Type B pancreatic cell (in vitro differentiated cells): ENCODE data around the gene R3HDM2. TPM values are rescaled to one million over a fixed set of nuclear protein-coding genes. Genes with fewer than 3 reads are reported as not detected.

ENCODE experiments used
- DNase-seq: peaks from one replicate; pipeline ENCODE4 v3.0.0; 2021; ENCODE audit warnings: mixed read lengths; ENCODE audit not compliant: unreplicated experiment; ENCODE audit errors: extremely low spot score
- H3K27ac Mint-ChIP-seq: 2 replicates; pipeline ENCODE4 v1.8.0; 2021; ENCODE audit warnings: mild to moderate bottlenecking, mixed read lengths
- H3K27me3 Mint-ChIP-seq: 2 replicates; pipeline ENCODE4 v1.8.0; 2021; ENCODE audit warnings: mixed read lengths
- H3K36me3 Mint-ChIP-seq: 2 replicates; pipeline ENCODE4 v1.8.0; 2021; ENCODE audit warnings: mixed read lengths
- H3K4me1 Mint-ChIP-seq: one replicate; pipeline ENCODE4 v1.8.0; 2021; ENCODE audit warnings: mixed read lengths; ENCODE audit not compliant: unreplicated experiment
- H3K4me3 Mint-ChIP-seq: 2 replicates; pipeline ENCODE4 v1.8.0; 2021; ENCODE audit warnings: mild to moderate bottlenecking, mixed read lengths
- H3K9me3 Mint-ChIP-seq: 2 replicates; pipeline ENCODE4 v1.8.0; 2021; ENCODE audit warnings: mixed read lengths
- total RNA-seq: library from RNA; stranded (reverse); gene quantifications from 2 replicates; pipeline ENCODE4 v1.2.1, GENCODE V29; 2021; ENCODE audit warnings: low replicate concordance
- TF ChIP-seq, protein P1 (sequence below): fragments of 200-600 bp; sonication (generic); conservative IDR thresholded peaks from 2 replicates; pipeline ENCODE4 v1.5.0; 2021; ENCODE audit warnings: antibody characterized with exemption, mild to moderate bottlenecking

R3HDM2 gene
- total RNA-seq, 1 donor from 2014 or later: 59.0 TPM

GRCh38 chr12:57464569-57464968 is 33.7 kb upstream of the R3HDM2 start:
- H3K4me3 Mint-ChIP-seq: no peak overlapping the region
- no peak overlapping the region for H3K27ac Mint-ChIP-seq
- H3K9me3 Mint-ChIP-seq: no peaks in the 10 kb centered on the region
- H3K36me3 Mint-ChIP-seq: no peaks in the 10 kb centered on the region
- TF ChIP-seq, protein P1, sequence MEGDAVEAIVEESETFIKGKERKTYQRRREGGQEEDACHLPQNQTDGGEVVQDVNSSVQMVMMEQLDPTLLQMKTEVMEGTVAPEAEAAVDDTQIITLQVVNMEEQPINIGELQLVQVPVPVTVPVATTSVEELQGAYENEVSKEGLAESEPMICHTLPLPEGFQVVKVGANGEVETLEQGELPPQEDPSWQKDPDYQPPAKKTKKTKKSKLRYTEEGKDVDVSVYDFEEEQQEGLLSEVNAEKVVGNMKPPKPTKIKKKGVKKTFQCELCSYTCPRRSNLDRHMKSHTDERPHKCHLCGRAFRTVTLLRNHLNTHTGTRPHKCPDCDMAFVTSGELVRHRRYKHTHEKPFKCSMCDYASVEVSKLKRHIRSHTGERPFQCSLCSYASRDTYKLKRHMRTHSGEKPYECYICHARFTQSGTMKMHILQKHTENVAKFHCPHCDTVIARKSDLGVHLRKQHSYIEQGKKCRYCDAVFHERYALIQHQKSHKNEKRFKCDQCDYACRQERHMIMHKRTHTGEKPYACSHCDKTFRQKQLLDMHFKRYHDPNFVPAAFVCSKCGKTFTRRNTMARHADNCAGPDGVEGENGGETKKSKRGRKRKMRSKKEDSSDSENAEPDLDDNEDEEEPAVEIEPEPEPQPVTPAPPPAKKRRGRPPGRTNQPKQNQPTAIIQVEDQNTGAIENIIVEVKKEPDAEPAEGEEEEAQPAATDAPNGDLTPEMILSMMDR: no peak
- peaks cover 16% of the 10 kb centered on the region for H3K4me1 Mint-ChIP-seq
- no peak for DNase-seq
- H3K27me3 Mint-ChIP-seq: peaks cover 36% of the 10 kb centered on the region

- Mint-ChIP-seq H3K9me3 (no peaks in the 10 kb centered on the region), H3K4me1 (peaks cover 21% of the 10 kb centered on the region), H3K4me3 (peak overlapping the region; percentile 93), H3K27ac (peak overlapping the region; percentile 93), H3K36me3 (no peaks in the 10 kb centered on the region), H3K27me3 (peaks cover 32% of the 10 kb centered on the region)
- TF ChIP-seq, protein P1: no peak
- no peak for DNase-seq
Observed at GRCh38 chr12:57462912-57463253, 32.0 kb upstream of the R3HDM2 start.

GRCh38 chr12:57462251-57462911 is 31.5 kb upstream of the R3HDM2 start:
- H3K9me3 Mint-ChIP-seq: no peaks in the 10 kb centered on the region
- TF ChIP-seq, protein P1: peak; percentile 96
- H3K4me1 Mint-ChIP-seq: peaks cover 21% of the 10 kb centered on the region
- peak overlapping the region; percentile 93 for H3K4me3 Mint-ChIP-seq
- H3K36me3 Mint-ChIP-seq: no peaks in the 10 kb centered on the region
- peak overlapping the region; percentile 93 for H3K27ac Mint-ChIP-seq
- H3K27me3 Mint-ChIP-seq: peaks cover 27% of the 10 kb centered on the region
- peak; percentile 93 for DNase-seq

DNA sequence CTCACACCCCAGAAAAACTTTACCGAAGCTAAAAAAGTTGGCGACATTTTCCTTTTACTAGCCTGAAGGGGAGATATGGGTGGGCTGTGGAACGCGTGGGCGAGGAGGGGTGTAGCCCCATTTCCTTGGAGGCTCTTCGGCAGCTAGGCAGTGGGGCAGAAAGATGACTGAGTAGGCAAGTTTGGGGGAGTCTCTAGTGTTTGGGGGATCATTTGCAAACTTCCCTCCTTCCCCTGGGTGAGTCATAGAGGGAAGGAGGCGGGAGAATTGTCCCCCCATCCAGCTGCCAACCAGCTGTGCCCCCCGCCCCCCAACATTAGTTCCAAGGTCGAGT is 31.0 kb upstream of the R3HDM2 start:
- Mint-ChIP-seq H3K4me3 (peak overlapping the region; percentile 93), H3K27ac (peak overlapping the region; percentile 90), H3K4me1 (peaks cover 21% of the 10 kb centered on the region), H3K9me3 (no peaks in the 10 kb centered on the region), H3K27me3 (peaks cover 23% of the 10 kb centered on the region), H3K36me3 (no peaks in the 10 kb centered on the region)
- DNase-seq: no peak
- TF ChIP-seq, protein P1: no peak

GRCh38 chr12:57461276-57461916 is 30.6 kb upstream of the R3HDM2 start:
- peak overlapping the region; percentile 90 for H3K27ac Mint-ChIP-seq
- peak; percentile 85 for DNase-seq
- H3K4me3 Mint-ChIP-seq: peak overlapping the region; percentile 93
- H3K27me3 Mint-ChIP-seq: peaks cover 22% of the 10 kb centered on the region
- TF ChIP-seq, protein P1: no peak
- H3K36me3 Mint-ChIP-seq: no peaks in the 10 kb centered on the region
- no peaks in the 10 kb centered on the region for H3K9me3 Mint-ChIP-seq
- H3K4me1 Mint-ChIP-seq: peaks cover 21% of the 10 kb centered on the region
